Bronchial epithelial cell (primary cell): ENCODE results near the gene EEPD1. TPM values are rescaled to one million over a fixed set of nuclear protein-coding genes. Genes with fewer than 3 reads are reported as not detected.

Experiments used
- DNase-seq: peaks from one replicate; pipeline ENCODE4 v3.0.0-alpha.2; 2010; ENCODE audit warnings: low read depth
- FAIRE-seq: peaks from 2 replicates; lab custom pipeline; 2011; peaks lifted over from hg19 to GRCh38; lab: Jason Lieb, UNC
- H3K27me3 ChIP-seq: 2 replicates; pipeline ENCODE4 v1.5.1; 2011; ENCODE audit warnings: low read length; ENCODE audit not compliant: control insufficient read depth, insufficient read depth
- H3K36me3 ChIP-seq: 2 replicates; pipeline ENCODE4 v1.5.1; 2011; ENCODE audit warnings: low read length; ENCODE audit not compliant: control insufficient read depth, insufficient read depth
- H3K4me3 ChIP-seq: 2 replicates; pipeline ENCODE4 v1.5.1; 2011; ENCODE audit warnings: mild to moderate bottlenecking, low read depth, low read length, control low read depth
- CTCF ChIP-seq: IDR thresholded peaks from 2 replicates; pipeline ENCODE4 v1.5.1; 2011; ENCODE audit warnings: mild to moderate bottlenecking, moderate library complexity, low read length, control low read depth, inconsistent platforms; ENCODE audit not compliant: insufficient read depth, severe bottlenecking
- total RNA-seq: library from RNA; depleted of rRNA; stranded (reverse); fragments of >200 nt; gene quantifications from 2 replicates; pipeline ENCODE4 v1.2.1, GENCODE V29; 2014

Gene EEPD1
- total RNA-seq, 1 donor from 2014 or later: 2.9 TPM

DNA sequence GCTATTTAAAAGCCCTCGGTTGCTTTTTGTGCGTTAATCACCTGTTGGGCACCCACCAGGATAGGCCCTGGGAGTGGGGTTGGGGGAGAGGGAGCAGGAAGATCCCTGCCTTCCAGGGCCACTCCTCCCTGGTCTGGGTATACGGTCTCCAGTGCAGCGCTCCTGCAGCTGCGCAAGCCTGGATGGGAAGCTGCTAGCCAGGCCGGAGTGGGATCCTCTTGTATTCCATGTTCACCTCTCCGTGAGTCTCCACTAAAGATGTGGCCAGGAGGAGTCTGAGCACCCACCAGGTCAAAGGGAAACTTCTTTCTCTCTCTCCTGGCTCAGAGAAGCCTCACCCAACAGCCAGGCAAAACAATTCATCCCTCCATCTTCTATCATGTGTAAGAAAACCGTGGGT, 157.8 kb downstream of the EEPD1 start:
- FAIRE-seq (no peak), DNase-seq (no peak)
- no peak overlapping the region for H3K4me3 ChIP-seq
- H3K36me3 ChIP-seq: no peaks in the 10 kb centered on the region
- no peak for TF ChIP-seq CTCF
- no peaks in the 10 kb centered on the region for H3K27me3 ChIP-seq

DNA sequence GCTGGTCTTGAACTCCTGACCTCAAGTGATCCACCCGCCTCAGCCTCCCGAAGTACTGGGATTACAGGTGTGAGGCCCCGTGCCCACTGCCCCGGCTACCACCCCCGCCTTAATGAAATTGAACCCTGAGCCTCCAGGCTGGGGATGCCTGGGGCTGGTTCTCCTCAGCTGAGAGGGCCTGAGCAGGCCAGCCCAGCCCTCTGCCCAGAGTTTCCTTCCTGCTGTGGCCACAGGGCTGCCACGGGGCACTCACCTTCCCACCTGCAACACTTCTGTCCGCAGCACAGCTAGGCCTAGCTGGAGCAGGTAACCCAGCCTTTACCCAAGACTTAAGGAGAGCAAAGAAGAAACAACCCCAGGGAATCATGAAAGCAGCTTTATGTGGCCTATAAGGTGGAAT, 158.5 kb downstream of the EEPD1 start:
- H3K4me3 ChIP-seq: no peak overlapping the region
- no peaks in the 10 kb centered on the region for H3K27me3 ChIP-seq
- TF ChIP-seq CTCF: no peak
- no peak for DNase-seq
- H3K36me3 ChIP-seq: no peaks in the 10 kb centered on the region
- no peak for FAIRE-seq

GRCh38 chr7:36312064-36312914, 159.2 kb downstream of the EEPD1 start:
- FAIRE-seq: no peak
- H3K4me3 ChIP-seq: no peak overlapping the region
- TF ChIP-seq CTCF: peak; percentile 83

DNA sequence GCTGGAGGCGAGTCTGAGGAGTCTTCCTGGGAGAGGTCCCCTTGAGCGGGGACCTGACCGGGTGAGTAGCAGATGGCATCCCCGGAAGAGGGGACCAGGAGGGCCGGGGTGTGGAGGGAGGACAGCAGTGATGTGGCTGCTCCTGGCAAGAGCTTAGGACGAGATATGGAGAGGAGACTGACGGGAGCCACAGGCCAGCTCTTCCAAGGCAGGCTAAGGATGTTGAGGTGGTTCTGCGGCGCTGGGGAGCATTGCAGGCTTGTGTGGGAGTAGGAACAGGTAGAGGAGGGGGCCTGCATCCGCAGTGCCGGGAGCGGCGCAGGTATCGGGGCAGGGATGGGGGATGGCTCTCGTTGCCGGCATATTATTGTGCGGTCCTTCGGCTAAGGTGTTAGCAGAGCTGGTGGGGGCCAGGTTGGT, 159.9 kb downstream of the EEPD1 start:
- Histone ChIP-seq H3K36me3 (no peaks in the 10 kb centered on the region), H3K27me3 (no peaks in the 10 kb centered on the region), H3K4me3 (no peak overlapping the region)
- DNase-seq: no peak
- FAIRE-seq: no peak
- no peak for TF ChIP-seq CTCF

More at GRCh38 chr7:36312064-36312914, 159.2 kb downstream of the EEPD1 start:
- peak; percentile 42 for DNase-seq
- H3K27me3 ChIP-seq: no peaks in the 10 kb centered on the region
- H3K36me3 ChIP-seq: no peaks in the 10 kb centered on the region

GRCh38 chr7:36313607-36314006, 160.6 kb downstream of the EEPD1 start:
- Histone ChIP-seq H3K36me3 (no peaks in the 10 kb centered on the region), H3K27me3 (no peaks in the 10 kb centered on the region), H3K4me3 (no peak overlapping the region)
- DNase-seq: no peak
- FAIRE-seq: no peak
- TF ChIP-seq CTCF: no peak
